A375 (cell line): Measurements from ENCODE around the gene ADA. TPM values are rescaled to one million over a fixed set of nuclear protein-coding genes. Genes with fewer than 3 reads are reported as not detected.

Experiments
- total RNA-seq: library from RNA; depleted of rRNA; stranded (reverse); fragments of >200 nt; shearing (Covaris generic); gene quantifications from 2 replicates; pipeline ENCODE4 v1.2.3, GENCODE V29; 2014; rRNA removed

ADA gene
- total RNA-seq, result 9.7 and 12.3 TPM in 2 replicates

DNA sequence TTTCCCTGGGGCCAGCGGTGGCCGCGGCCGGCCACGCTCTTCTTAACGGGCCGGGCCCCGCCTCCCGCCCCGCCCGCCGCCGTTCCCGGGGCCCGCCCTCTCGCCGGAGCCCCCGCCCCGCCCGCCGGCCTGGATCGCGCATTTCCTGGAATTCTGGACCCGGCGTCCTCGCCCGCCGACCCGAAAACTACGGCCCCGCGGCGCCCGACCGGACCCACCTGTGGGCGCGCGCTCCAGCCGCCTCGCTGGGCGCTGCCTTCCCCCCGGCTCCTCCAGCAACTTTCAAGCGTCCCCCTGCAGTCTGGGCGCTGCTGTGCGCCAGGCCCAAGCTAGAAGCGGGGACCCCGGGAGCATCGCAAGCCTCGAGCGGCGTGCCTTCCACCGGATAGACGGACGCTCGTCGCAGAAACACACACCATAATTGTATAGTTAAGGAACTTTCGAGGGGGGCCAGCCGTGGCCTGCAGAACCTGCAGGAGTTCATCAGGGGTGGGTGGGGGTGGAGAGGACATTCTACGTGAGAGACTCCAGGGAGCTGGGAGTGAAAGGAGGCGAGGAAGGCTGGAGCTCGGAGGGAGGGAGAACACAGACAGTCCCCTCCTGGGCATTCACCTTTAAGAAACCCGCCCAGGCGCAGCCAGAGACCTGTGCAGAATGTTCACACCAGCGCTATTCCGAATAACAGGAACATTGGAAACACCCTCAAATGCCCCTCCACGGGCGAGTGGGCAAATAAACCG, at the start of gene ADA:
Gene ADA (minus strand): TSS at position 16 of the 740 bp plus-strand sequence. CDS start 92 bp downstream, outside the sequence.

DNA sequence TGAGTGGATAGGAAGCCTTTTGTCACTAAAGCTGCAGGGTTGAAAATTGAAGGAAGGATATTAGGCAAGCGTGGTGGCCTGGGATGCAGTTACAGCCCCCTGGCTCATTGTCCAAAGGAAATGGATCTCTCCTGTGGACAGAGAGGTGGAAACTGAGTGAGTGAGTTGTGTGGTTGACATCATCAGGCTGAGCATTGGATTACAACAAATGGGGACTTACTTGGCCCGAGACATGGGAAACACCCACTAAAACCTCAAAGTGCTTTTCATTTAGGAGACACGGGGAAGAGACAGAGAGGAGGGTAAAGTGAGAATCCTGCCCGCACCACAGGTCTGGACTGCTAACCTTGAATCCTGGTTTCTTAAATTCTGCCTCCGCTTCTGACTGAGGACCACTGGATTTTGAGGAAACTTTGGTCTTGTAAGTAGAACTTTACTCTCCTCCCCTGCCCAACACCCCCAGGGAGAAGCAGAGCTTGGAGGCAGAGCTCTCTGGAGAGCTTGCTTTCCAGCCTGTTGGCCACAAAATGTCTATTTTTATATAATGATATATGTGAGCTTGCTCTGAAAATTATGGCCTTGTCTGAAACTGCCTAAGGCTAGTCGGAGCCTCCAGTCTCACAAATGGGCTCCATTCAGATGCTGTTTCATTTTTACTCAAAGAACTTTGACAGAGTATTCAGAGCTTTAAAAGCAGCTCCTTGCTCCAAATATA, 69.0 kb downstream of the ADA start, which contains the start of gene PKIG:
Gene PKIG (plus strand): TSS at position 269 of the 715 bp plus-strand sequence. CDS start 31,978 bp downstream, outside the sequence.

Other genes with a start within 250 kb of the ADA start
- gene TTPAL, start 175.8 kb downstream of the ADA start, total RNA-seq, result 12.1 and 12.5 TPM in 2 replicates
- 77.9 and 91.0 TPM in 2 replicates for gene SERINC3, start 129.6 kb downstream of the ADA start, total RNA-seq
- 43.0 and 44.0 TPM in 2 replicates for gene PKIG, start 69.1 kb downstream of the ADA start, total RNA-seq
- not detected in 2 replicates for gene CCN5, start 63.7 kb upstream of the ADA start, total RNA-seq
- gene KCNK15, start 94.2 kb upstream of the ADA start, total RNA-seq, result 0.11 TPM in 1 of 2 replicates, not detected in the other
- gene RIMS4, start 158.8 kb upstream of the ADA start, total RNA-seq, result 0.19 TPM in 1 of 2 replicates, not detected in the other
- 69.5 and 71.4 TPM in 2 replicates for gene YWHAB, start 234.0 kb upstream of the ADA start, total RNA-seq